Erythroblast (primary cell): Measurements from ENCODE around the gene KCNQ2.

Source experiments
- GATA1 ChIP-seq: IDR thresholded peaks from 2 replicates; pipeline ENCODE4 v1.6.1; 2011; ENCODE audit warnings: low read depth, mild to moderate bottlenecking, control low read depth, low read length, moderate library complexity
- POLR2A ChIP-seq: IDR thresholded peaks from 2 replicates; pipeline ENCODE4 v1.6.1; 2011; ENCODE audit warnings: mild to moderate bottlenecking, low read length

DNA sequence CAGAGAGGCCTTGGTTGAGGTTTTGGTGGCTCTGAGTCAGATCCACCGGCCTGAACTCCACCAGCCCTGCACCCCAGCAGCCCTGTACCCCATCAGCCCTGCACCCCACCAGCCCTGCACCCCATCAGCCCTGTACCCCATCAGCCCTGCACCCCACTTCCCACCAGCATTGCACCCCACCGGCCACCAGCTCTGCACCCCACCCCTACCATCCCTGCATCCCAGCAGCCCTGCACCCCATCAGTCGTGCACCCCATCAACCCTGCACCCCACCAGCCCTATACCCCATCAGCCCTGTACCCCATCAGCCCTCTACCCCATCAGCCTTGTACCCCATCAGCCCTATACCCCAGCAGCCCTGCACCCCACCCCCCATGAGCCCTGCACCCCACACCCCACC is 97.0 kb downstream of the KCNQ2 start:
- no peak for TF ChIP-seq POLR2A
- TF ChIP-seq GATA1: no peak
